ENCODE measurements around the gene NMU.

DNA sequence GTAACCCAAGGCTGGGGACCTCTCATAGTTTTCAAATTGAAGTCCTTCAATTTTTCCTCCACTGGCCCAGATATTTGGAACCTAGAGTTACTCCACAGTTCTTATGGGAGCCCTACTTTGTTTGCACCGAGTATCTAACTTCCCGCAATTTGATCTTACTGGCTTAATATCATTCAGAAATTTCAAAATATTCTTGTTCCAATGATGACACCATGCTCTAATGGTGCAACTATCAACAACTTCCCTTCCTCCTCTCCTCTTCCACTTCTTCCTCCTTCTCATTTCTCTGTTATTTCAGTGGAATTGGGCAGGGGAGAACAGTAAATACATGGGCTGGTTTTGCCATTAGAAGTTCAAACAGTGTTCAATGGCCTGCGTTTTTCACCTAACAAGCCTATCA is 64.3 kb downstream of the NMU start:
- TF ChIP-seq CTCF (IDR thresholded peaks at IDR 0.05; ENCODE audit: low read depth, low read length) (no peak), POLR2A (IDR thresholded peaks at IDR 0.05; ENCODE audit: extremely low read depth, insufficient read length) (no peak), MYC (IDR thresholded peaks at IDR 0.05; ENCODE audit: low read depth, low read length) (no peak)
- TF ChIP-seq, protein P1, sequence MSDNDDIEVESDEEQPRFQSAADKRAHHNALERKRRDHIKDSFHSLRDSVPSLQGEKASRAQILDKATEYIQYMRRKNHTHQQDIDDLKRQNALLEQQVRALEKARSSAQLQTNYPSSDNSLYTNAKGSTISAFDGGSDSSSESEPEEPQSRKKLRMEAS (IDR thresholded peaks at IDR 0.05; ENCODE audit: low read depth, low read length), result no peak

Data from NB4 (cell line).